ENCODE measurements around the gene ALAS1.

The ALAS1 gene

DNA sequence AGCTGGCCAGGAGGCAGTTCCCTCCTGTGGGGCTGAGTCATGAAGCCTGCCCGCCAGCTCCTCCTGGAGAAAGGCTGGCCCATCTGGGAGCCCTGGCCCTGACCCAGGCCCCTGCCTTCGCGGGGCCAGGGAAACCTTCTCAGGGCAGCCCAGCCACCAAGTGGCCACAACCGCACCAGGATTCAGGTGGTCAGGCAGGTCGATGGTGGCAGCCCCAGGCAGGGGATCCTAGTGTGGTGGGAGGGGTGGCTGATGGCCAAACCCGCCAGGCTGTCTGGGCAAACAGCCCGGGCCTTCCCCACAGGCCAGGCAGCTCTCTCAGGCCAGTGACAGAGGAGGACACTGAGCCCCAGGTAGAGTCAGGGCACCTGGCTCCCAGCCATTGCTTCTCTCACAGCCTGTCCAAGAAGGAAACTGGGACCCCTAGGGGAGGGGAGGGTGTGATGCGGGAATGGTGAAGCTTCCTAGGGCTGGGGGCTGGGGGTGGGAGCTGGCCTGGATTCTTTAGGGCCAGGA lies 39.8 kb downstream of the ALAS1 start:
- no peak for DNase-seq

DNA sequence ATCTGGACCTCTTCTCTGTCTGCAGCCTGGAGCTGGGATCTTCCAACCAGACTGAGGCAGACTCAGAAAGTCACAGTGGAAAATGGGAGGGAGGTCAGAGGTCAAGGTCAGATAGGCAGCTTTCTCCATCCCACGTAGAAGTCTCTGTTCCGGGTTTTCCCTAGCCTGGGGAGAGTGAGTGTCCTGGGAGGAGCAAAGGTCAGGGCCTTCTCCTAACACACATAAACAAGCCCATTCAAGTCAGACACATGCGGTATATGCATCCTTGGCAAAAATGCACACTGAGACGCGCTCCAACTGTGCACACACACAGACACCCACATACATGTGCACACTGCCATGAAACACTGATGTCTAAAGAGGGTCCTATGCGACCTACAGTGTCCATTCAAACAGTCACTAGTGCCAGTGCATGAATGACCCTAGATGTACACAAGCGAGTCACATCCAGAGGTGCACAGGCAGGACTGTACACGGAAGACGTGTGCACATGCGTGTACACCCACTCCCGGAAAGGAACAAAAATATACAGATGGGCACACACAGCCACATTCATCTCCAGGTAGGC lies 40.3 kb downstream of the ALAS1 start:
- DNase-seq = no peak

DNA sequence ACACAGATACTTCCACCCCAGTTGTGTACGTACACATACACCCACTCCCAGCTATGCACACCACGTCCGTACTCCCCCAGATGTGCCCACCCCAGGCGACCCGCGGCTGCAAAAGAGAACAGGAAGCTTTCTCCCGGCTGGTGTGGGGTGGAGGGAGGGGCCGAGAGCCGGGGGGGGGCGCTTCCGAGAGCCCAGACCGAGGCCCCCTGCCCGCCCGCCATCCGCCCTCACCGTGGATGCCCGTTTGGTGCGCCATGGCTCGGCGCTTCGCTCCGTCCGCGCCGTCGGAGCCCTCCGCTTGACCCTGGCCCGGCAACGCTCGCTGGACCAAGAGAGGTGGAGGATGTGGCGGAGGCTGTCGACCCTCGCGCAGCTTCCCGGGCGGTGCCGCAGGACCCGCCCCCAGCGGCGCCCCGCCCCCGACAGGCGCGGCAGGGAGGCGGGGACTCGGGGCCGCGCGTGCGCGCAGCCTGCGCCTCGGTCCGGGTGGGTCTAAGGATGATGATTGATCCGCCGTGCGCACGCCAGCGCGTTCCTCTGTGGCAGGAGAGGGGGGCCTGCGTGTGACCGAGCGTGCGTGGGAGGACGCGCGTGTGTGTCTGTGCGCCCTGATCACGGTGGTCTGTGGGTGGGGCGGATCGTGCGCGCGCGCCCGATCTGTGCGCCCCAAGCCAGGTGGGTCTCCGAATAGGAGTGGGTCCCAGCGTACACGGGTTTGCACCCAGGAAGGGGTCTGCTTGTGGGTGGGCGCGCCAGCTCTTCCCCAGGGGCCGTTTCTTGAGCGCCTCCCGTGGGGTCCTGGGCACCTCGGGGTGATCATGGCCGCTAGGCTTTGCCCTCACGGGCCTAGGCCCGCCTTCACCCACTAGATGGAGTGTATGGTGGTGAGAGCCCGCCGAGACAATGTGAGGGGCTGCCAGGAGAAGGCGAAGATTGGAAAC lies 41.1 kb downstream of the ALAS1 start, which contains the start of gene TWF2:
TSS of gene TWF2 (minus strand) at position 398 of the 941 bp plus-strand sequence. CDS start at position 256, 142 bp downstream.
- DNase-seq = peak; percentile 79 to 90 (median 84)

DNA sequence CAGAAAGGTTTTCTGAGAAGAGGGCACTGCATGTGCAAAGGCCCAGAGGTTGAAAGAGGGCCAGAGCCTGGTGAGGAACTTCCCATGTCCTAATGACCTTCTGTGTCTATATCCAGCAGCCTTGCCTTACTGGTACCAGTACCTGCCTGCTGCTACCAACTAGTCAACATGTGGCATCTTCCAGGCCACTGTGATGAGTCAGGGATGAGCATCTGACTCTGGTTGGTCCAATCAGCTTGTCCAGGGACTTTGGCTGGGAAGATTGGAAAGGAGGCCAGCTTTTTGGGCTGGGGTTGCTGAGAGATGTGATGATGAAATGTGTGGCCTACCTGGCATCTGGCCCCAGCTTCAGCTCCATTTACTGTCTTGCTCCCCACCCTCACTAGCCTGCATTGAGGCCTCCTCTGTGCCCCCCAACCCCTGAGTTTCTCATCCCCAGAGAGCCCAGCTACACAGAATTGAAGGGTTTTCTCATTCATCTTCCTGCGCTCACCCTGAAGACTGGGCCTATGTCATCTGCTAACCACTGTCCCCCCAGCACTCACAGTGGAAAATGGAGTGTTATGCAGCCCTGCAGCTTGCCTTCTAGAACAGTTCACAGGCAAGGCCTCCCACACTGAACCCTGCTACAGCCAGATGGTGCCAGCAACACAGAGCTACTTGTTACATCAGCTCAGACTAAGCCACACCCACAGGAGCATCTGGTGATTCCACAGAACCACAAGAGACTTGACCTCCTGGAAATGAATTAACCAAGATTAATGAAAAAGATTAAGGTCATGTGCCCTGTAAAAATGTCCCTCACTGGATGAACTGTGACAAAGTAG lies 42.3 kb downstream of the ALAS1 start:
- peak in 5 of 6 experiments; percentile 31 to 50 (median 35) for DNase-seq

DNA sequence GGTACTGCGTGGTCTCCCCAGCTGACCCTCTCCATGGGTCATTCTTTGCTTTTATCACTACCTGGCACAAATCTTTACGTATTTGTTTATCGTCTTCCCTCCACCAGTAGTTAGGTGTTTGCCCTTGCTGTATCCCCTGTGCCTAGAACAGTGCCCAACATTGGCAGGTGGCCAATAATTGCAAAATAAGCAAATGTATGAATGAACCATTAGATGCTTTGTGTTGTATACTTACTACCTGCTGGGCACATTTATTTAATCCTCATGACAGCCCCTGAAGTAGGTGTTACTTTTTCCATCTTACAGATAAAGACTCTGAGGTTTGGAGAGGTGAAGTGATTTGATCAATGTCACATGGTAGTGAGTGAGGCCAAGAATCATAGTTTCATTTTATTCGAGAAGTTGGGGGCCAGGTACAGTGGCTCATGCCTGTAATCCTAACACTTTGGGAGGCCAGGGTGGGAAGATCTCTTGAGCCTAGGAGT lies 43.0 kb downstream of the ALAS1 start:
- DNase-seq = peak in 1 of 6 experiments; percentile 9

DNA sequence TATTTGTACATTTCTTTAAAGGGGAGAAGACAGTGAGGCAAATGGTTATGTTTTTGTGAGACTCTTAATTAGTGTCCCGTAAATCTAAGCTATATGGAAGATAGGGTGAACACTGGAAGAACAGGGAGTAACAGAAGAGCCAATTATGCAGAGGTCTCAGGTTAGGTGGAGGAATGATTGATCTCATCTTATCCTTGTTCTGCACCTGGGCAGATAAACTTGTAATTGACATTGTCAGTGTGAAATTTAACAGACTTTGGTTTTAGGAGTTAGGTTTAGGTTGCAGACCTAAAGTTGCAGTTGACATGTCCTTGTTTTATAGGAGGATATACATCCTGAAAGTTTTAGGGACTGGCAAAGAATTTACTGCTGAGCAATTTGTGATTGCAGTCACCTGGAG lies 44.1 kb downstream of the ALAS1 start:
- DNase-seq = no peak

DNA sequence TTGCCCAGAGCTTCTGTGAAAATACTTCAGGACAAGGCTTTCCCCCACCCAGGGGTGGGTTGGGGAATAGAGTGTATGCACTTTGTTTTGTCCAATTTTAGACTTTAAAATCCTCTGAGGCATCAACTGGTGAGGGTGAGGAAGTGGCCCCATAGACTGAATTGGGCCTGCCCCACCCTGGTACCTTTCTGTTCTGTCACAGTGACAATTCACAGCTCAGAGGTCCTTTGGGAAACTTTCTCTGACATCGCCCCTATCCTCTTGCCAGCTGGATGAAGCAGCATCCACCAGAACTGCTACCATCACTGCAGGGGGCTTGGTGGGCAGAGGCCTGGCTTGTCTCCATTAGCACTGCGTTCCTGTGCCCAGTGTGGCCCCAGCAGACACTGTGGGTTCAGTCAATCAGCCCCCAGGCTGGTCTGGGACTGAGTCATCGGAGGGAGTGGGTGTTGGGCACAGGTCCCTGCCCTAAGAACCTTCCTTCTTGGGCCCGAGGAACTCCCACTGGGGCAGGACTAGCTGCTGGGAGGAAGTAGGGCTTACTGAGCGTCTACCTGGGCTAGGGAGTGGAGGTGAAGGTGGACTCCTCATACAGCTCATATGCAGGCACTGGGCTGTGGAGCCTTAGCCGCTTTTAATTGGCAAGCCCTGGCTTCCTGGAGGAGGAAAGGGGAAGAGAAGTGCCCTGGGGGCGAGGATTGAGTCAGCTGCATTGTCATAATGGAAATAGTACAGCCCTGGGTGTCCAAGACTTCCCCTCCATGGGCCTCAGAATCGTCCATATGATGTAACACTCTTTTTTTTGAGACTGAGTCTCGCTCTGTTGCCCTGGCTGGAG lies 46.0 kb downstream of the ALAS1 start:
- no peak for DNase-seq

DNA sequence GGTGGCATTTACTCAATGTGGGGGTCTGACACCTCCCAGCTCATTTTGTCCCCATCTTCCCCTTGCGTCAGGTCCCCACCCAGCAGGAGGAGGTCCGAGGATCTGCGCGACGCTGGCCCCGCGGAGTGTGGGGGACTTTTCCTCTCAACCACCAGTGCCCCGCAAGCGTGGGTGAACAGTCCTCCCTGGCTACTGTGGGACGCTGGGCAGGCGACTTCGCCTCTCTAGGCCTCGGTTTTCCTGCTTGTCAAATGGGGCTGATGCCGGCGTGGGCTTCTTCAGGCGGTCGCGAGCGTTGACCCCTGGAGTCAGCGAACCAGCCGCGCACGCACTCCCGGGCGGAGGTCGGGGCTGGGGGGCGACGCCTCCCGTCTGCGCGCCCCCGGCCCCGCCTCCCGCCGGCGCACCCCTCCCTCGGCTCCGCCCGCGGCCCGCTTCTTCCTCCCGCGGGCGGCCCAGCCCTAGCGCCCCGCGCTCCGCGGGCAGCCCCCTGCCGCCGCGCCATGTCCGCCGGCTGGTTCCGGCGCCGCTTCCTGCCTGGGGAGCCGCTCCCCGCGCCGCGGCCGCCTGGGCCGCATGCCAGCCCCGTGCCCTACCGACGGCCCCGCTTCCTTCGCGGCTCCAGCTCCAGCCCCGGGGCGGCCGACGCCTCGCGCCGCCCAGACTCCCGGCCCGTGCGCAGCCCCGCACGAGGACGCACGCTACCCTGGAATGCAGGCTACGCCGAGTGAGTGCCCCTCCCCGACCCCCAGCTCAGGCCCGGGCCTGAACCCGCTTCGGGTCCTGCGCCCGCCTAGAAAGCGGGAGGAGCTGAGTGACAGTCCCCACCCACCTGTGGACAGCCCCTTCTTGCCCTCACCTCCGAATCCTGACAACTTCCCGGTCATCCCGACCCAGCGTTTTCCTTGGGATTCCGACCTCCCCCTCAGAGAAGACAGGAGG lies 47.6 kb downstream of the ALAS1 start, which contains the start of gene PPM1M:
TSS of gene PPM1M (plus strand) at position 438 of the 942 bp plus-strand sequence. CDS start at position 504, 66 bp downstream.
- DNase-seq = peak; percentile 48 to 74 (median 62)

DNA sequence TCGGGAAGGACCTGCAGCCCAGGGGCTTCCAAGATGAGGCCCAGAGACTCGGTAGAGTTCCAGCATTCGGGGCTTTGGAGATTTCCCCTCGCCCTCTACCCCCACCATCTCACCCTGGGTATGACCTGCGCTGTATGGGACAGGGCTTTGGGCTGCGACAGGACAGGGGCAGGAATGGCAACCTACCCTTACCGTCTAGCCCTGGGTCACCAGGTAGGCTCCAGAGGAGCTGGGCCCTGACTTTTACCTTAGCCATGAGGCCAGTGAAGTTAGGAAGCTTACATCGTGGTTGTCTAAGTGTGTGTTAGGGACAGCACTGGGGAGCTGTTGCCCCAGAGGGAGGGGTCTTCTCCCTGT lies 48.3 kb downstream of the ALAS1 start:
- peak in 1 of 6 experiments; percentile 66 for DNase-seq

DNA sequence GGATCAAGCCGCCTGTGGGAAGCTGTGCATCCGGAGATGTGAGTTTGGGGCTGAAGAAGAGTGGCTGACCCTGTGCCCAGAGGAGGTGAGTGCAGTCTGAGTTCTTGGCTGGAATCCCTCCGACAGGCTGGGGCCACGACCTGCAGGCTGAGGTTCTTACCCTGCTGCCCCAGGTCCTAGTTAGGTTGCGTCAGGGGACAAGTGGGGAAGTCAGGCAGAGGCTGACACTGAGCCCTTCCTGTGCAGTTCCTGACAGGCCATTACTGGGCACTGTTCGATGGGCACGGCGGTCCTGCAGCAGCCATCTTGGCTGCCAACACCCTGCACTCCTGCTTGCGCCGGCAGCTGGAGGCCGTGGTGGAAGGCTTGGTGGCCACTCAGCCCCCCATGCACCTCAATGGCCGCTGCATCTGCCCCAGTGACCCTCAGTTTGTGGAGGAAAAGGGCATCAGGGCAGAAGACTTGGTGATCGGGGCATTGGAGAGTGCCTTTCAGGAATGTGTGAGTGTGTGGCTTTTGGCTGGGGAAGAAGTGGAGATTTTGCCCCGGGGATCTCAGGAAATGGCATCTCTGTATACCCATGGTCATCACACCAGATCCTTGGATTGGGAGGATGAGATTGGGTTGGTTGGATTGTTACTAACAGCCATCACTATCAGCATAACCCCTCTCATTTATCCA lies 48.9 kb downstream of the ALAS1 start:
- peak in 1 of 6 experiments; percentile 13 for DNase-seq

DNA sequence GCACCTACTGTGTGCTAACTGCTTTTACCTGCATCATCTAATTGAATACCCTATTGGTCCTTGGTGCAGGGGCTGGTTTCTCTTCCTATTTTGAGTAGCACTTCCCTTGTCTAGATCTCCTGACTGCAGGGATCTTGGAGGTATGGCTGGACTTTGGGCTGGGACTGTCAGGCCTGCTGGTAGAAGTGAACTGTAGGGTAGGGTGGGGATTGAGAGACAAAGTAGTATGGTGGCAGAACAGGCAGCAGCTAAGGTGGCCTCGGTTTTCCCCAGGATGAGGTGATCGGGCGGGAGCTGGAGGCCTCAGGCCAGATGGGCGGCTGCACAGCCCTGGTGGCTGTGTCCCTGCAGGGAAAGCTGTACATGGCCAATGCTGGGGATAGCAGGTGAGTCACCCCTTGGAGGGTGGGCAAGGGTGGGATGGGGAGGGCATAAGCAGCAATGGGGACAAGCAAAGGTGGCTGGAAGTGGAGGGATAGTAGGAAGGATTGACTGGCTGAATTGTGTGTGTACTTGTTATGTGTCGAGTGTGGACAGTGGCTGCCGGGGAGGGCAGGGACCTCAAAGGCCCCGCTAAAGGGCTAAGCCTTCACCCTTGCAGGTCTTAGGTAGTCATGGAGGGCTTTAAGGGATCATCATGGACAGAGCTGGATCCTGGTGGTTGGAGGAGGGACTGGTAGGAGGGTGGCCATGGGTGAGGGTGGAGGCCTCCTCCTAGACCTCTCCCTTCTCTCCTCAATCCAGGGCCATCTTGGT lies 49.6 kb downstream of the ALAS1 start:
- no peak for DNase-seq

DNA sequence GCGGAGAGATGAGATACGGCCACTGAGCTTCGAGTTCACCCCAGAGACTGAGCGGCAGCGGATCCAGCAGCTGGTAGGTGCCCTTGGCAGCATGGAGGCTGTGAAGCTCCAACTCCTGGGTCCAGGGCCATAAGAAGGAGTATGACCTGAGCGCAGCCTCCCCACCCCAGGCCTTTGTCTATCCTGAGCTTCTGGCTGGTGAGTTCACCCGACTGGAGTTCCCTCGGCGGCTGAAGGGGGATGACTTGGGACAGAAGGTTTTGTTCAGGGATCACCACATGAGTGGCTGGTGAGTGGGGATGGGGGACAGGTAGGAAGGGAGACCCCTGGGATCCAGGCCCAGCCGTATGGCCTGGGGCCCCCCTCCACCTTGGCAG lies 50.2 kb downstream of the ALAS1 start:
- DNase-seq = no peak

DNA sequence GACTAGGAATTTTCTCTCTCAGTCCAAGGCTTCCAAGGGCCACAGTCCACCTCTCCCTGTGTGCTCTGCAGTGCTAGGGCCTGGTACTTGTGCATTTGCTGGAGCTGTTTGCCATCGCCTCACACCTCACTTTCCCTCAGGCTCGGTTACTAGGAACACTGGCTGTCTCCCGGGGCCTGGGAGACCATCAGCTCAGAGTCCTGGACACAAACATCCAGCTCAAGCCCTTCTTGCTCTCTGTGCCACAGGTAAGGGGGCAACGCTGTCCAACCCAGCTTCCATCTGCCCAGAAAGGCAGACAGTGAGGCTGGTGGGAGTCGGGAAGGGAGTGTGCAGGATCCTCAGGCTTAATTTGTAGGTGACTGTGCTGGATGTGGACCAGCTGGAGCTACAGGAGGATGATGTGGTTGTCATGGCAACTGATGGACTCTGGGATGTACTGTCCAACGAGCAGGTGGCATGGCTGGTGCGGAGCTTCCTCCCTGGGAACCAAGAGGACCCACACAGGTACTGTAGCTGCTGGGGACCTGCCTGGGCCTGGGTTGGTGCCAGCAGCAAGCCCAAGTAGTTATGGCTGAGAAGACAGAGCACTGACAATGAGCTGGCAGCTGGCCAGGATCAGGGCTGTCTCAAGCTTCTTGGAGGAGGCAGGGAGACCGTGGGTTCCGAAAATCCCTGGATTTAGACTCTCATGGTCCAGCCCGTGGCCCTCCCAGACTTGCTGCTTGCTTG lies 51.0 kb downstream of the ALAS1 start:
- DNase-seq = peak in 1 of 6 experiments; percentile 28

DNA sequence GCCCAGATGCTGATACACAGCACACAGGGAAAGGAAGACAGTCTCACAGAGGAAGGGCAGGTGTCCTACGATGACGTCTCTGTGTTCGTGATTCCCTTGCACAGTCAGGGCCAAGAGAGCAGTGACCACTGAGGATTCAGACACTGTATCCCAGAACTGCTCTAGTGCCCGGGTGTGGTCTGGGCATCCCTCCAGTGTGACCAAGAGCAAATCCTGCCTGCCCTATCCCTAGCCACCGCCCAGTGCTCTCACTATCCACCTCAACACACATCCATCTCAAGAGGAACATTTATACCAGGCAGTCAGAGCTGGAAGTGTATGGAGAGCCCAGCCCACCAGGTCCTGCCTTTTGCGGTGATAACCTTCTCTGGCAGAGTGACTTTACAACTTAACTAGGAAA lies 51.7 kb downstream of the ALAS1 start:
- DNase-seq = no peak

DNA sequence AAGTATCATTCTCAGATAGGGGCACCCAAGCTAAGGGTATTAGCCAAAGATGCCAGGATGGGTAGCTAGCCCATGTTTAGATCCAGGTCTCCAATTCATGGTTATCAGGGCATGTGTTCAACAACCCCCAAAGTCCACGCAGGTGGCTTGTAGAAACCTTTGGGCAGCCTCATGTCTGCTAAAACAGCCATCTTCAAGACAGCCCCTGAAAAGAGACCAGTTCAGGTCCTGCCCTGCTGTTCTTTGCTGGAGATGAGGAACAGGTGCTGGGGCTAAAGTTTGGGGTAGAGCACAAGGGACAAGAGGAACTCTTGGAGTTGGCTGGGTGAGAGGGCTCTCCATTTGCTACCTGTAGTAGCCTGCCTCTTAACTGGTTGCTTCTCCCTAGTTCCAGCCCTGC lies 52.2 kb downstream of the ALAS1 start:
- no peak for DNase-seq

DNA sequence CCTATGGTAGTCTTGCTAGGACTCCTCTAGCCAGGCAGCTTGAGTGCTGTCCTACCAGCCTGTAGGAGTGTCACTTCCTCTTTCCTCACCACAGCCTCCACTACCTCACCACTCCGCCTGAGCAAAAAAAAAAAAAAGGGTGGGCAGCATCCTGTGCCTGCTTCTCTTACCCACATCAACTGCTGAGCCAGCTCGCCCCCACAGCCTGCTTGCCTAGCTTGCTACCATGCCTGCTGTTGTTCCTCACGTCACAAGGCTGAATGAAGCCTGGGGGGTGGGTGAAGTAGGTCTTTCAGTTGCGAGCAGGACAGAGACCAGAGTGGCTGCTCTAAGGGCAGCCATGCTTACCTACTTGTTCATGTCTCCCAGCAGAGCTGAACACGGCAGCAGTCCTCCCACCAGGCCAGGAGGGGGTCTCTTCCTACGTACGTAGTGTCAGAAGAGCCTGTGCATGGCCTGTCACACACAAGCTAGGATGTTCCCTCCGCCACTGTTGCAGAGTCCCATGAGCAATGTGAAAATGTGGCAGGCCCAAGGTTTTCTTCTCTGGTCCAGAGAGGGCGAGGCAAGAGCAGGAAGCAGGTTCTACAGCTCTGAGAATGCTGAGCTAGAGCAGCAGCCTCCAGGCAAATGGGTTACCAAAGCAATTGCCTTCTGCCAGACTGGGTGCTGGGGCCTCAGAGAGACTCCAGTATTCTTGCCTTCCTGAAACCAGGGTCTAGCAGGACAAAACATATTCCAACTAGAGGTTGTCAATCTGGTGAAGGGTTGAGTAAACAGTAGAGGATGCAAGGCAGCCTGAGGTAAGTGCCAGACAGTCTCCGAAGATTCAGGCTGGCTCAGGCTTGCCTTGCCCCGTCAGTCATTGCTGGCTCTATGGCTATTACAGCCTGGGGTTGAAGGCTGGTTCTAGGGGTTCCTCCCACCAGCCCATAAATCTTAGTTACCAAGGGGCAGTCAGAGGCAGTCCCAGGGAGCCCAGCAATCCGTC lies 55.6 kb downstream of the ALAS1 start:
- peak; percentile 75 to 96 (median 86) for DNase-seq

DNA sequence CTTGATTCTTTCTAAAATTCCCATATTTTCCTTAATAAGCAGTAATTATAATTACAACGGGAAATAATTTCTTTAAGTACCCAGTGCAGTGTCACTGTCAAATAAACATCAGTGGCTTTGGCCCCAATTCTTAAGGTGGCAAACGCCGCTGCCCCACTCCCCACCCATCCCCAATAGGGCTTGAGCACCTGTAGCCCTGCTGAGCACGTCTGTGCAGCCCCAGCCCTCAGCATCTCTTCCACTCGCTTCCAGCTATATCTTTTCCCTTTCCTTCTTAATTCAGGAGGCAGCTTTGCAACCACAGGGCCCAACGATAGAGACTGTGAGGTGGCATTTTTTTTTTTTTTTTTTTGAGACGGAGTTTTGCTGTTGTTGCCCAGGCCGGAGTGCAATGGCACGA lies 56.6 kb downstream of the ALAS1 start:
- no peak for DNase-seq
